ENCODE data around the gene DOHH.

GRCh38 chr19:3527238-3527910 lies 26.9 kb upstream of the DOHH start:
- TF ChIP-seq EZH2 (IDR thresholded peaks at IDR 0.05; ENCODE audit: insufficient read depth, poor library complexity, severe bottlenecking) (no peak), EZH2phosphoT487 (IDR thresholded peaks at IDR 0.05; ENCODE audit: insufficient read depth, low read depth) (no peak)
